Umbilical cord (tissue), 2 donors: Measurements from ENCODE around the gene ZC3H13. TPM values are rescaled to one million over a fixed set of nuclear protein-coding genes. Genes with fewer than 3 reads are reported as not detected.
A peak's percentile ranks its signal among the peaks of the same experiment; 100 is the strongest.

ENCODE experiments used
- DNase-seq: peaks from one replicate; pipeline ENCODE4 v3.0.0-alpha.2; 2015; ENCODE audit warnings: low spot score
- total RNA-seq: library from RNA; depleted of rRNA; stranded (reverse); fragments of >200 nt; gene quantifications from one replicate; pipeline ENCODE4 v1.2.3, GENCODE V29; 2014; ENCODE audit warnings: low replicate concordance; ENCODE audit not compliant: insufficient read depth

The ZC3H13 gene
- 40.2 TPM for total RNA-seq

DNA sequence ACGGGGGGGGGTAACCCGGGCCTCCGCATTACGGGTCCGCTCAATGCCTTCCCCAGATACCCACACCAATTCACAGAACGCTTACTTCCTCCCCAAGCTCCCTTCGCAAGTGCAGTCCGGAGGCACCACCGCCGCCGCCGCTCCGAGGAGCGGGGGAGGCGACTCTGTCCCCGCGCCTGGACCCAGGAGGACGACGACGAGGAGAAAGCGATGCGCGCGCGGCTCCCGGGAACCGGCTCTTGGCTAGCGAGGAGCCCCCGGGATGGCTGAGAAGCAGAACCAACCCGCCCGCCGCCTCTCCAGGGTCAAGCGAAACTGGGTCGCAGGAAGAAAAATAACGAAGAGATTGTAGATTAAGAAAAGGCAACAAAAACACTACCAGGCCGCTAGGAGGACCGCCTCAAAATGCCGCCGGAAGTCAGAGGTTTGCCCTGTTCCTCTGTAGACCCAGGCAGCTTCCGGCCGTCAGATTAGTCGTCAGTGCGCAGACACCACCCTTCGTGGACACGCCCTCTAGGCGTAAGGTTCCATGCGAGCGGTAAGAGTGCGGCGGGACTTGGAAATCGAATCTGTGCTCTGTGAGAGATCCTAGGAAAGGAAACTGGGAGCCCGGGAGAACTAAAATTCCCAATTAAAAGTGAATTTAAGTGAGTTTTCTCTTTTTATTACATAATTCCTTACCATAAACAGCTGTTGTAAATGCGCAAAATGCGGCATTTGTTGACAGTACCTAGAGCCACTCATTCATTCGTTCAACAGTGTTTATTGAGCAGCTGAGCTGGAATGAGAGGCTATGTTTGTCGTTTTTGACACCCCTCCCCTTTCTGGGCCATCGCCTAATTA is at the start of gene ZC3H13:
Gene ZC3H13 (minus strand): TSS at position 428 of the 843 bp plus-strand sequence. CDS start 7,239 bp downstream, outside the sequence.
- DNase-seq, result peak; percentile 98

DNA sequence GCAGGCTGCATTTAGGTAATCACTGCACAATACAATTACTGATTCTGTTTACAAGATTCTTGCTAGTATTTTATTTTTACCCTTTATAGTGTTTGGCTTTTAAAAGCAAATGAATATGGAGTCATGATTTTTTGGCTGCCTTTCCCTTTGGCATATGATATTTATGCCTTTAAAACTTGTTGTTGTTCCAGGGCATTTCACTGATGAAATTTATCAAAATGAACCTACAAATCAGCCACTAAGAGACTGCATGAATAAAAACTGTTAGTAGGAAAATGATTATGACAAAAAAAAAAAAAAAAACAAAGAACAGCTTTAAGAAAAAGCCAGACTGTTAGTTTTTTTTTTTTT is 49.7 kb upstream of the ZC3H13 start:
- no peak for DNase-seq

GRCh38 chr13:46101484-46102254 is 49.1 kb upstream of the ZC3H13 start:
- no peak for DNase-seq

GRCh38 chr13:46101002-46101401 is 48.5 kb upstream of the ZC3H13 start:
- no peak for DNase-seq

GRCh38 chr13:46100191-46100815 is 47.8 kb upstream of the ZC3H13 start:
- DNase-seq, result no peak

GRCh38 chr13:46097663-46098062 is 45.1 kb upstream of the ZC3H13 start:
- no peak for DNase-seq

DNA sequence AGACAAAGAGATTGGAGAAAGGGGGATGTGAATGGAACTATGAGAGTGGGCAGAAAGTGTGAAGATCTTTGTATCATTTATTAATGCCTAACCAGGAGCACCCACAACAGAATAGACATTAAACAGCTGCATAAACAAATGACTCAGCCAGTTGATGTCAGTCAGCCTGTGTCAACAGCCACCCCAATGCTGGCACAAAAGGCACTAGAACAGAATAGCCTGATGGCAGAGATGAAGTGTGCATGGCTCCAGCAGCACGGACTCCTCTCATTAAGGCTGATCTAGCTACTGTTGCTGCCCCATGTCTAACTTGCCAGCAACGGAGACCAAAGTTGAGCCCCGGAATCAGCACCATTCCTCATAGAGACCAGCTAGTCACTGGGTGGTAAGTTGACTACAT is 44.5 kb upstream of the ZC3H13 start:
- no peak for DNase-seq

- DNase-seq, result no peak
Measured at GRCh38 chr13:46094478-46094877, 41.9 kb upstream of the ZC3H13 start.

- DNase-seq, result no peak
Measured at GRCh38 chr13:46088821-46089562, 36.4 kb upstream of the ZC3H13 start.

DNA sequence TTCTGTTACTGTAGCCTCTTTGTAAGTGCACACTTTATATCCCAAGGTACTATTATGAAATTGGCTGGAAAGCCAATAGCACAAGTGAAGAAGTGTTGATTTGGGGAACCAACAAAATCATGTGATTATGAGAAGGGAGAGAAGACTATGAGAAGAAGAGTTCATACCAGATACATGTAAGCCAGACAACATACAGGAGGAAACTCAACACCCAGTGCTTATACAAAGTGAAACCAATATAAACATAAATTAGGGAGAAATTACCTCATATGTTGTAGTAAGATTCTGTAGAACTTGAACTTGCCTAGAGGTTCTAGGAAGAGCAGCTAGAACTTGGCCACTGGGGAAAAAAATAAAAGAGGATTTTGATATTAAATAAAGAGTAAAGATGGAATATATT is 34.9 kb upstream of the ZC3H13 start:
- DNase-seq, result no peak

DNA sequence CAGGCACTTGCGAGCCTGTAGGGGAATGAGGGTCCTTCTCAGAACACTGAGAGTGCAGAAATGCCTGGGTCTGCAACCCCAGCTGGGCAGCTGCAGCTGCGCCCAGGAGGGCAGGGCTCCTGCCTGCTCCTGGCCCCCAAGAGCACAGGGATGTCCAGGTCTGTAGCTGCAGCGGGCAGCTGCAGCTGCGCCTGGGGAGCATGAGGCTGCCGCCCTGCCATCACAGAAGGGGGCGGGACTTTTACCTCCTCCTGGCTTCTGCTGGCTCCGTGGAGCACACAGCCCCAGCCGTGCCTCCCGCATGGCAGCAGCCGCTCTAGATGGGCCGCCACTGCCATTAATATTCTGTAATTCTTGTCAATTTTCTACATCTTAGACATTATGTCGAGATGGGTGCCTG is 34.4 kb upstream of the ZC3H13 start:
- DNase-seq, result no peak

- no peak for DNase-seq
Measured at GRCh38 chr13:46086421-46086922, 33.9 kb upstream of the ZC3H13 start.

- no peak for DNase-seq
Measured at GRCh38 chr13:46085737-46086136, 33.2 kb upstream of the ZC3H13 start.

DNA sequence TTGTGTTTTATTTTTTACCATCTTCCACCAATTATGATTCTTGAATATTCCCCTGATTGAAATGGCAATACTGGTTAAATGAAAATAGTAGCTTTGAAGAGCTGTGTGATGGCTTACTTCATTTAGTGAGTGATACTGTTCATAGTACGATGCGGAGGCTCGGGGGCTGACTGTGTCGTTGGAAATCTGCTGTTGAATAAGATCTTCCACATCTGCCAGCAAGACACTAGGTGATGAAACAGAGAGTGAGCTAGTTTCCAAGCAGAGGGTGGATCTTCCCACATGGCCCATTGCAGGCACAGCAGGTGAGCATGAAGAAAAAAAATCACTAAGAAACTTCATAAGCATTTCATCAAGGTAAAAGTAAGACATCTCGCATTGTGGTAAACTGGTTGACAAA is 29.8 kb upstream of the ZC3H13 start:
- no peak for DNase-seq

GRCh38 chr13:46079770-46080169 is 27.2 kb upstream of the ZC3H13 start:
- DNase-seq, result no peak

DNA sequence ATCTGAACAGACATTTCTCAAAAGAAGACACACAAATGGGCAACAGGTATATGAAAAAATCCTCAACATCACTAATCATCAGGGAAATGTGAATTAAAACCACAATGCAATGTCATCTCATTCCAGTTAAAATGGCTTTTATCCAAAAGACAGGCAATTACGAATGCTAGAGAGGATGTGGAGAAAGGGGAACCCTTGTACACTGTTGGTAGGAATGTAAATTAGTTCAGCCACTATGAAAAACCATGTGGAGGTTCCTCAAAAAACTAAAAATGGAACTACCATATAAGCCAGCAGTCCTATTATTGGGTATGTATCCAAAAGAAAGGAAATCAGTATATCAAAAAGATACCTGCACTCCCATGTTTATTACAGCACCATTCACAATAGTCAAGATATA is 24.7 kb upstream of the ZC3H13 start:
- no peak for DNase-seq

GRCh38 chr13:46076827-46077226 is 24.3 kb upstream of the ZC3H13 start:
- no peak for DNase-seq

- no peak for DNase-seq
Measured at GRCh38 chr13:46075811-46076210, 23.3 kb upstream of the ZC3H13 start.

DNA sequence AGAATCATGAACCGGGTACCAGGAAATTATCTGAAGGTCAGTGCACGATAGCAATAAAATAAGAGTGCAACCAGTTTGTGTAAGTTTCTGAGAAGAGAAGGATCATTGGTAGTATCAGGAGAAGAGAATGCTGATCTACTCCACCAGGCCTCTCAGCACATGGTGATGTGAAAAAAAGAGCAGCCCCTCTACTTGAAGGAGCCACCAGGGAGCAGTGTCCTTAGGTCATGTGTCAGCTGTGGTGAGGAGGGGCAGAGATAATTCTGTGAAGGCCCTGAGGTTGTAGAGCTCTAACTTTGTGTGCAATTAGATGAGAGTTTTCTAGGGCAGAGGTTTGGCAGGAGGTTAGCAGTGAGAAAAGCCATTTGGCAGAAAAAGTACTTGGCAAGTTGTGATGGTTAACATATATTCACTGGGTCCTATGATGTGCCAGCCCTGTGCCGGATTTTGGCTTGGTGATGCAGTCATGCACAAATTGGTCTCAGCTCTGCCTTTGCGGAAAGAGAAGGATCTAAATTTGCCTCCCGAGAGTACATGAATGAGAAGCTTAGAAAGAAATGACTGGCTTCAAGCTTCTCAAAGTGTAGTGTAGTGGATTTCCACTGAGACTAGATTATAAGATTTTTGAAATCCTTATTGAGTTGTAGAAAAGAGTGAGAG is 19.2 kb upstream of the ZC3H13 start:
- no peak for DNase-seq

DNA sequence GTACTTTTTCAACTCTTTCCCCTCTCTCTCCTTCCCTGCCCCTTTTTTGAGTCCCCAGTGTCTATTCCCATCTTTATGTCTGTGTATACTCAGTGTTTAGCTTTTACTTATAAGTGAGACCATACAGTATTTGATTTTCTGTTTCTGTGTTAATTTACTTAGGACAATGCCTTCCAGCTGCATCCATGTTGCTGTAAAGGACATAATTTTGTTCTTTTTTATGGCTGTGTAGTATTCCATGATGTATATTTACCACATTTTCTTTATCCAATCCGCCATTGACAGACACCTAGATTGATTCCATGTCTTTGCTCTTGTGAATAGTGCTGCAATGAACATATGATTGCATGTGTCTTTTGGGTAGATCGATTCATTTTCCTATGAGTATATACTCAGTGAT is 10.7 kb upstream of the ZC3H13 start:
- DNase-seq, result no peak

GRCh38 chr13:46062185-46062584 is 9.6 kb upstream of the ZC3H13 start:
- no peak for DNase-seq
